Osteocyte (in vitro differentiated cells): Measurements from ENCODE around the gene METTL26. TPM values are rescaled to one million over a fixed set of nuclear protein-coding genes. Genes with fewer than 3 reads are reported as not detected.

Experiments used
- DNase-seq: peaks from one replicate; pipeline ENCODE4 v3.0.0; 2021; ENCODE audit warnings: mixed read lengths; ENCODE audit not compliant: unreplicated experiment; ENCODE audit errors: extremely low spot score
- H3K27ac Mint-ChIP-seq: one replicate; pipeline ENCODE4 v1.8.0; 2021; ENCODE audit warnings: mild to moderate bottlenecking, mixed read lengths; ENCODE audit not compliant: unreplicated experiment
- H3K27me3 Mint-ChIP-seq: one replicate; pipeline ENCODE4 v1.8.0; 2021; ENCODE audit warnings: mixed read lengths; ENCODE audit not compliant: unreplicated experiment
- H3K36me3 Mint-ChIP-seq: one replicate; pipeline ENCODE4 v1.8.0; 2021; ENCODE audit warnings: mixed read lengths; ENCODE audit not compliant: unreplicated experiment
- H3K4me1 Mint-ChIP-seq: one replicate; pipeline ENCODE4 v1.8.0; 2021; ENCODE audit warnings: mixed read lengths; ENCODE audit not compliant: unreplicated experiment
- H3K4me3 Mint-ChIP-seq: one replicate; pipeline ENCODE4 v1.8.0; 2021; ENCODE audit warnings: mild to moderate bottlenecking, moderate library complexity, mixed read lengths; ENCODE audit not compliant: unreplicated experiment
- H3K9me3 Mint-ChIP-seq: one replicate; pipeline ENCODE4 v1.8.0; 2021; ENCODE audit warnings: mixed read lengths; ENCODE audit not compliant: unreplicated experiment
- total RNA-seq: library from RNA; stranded (reverse); gene quantifications from 2 replicates; pipeline ENCODE4 v1.2.1, GENCODE V29; 2021
- TF ChIP-seq, protein P1 (sequence below): fragments of 200-600 bp; sonication (generic); IDR thresholded peaks from 2 replicates; pipeline ENCODE4 v1.5.0; 2021; ENCODE audit warnings: antibody characterized with exemption, mild to moderate bottlenecking, moderate library complexity

METTL26 gene
- total RNA-seq, 1 donor from 2014 or later: 69.8 TPM

- no peaks in the 10 kb centered on the region for H3K9me3 Mint-ChIP-seq
- H3K36me3 Mint-ChIP-seq: no peaks in the 10 kb centered on the region
- peak overlapping the region; percentile 76 for H3K4me3 Mint-ChIP-seq
- TF ChIP-seq, protein P1, sequence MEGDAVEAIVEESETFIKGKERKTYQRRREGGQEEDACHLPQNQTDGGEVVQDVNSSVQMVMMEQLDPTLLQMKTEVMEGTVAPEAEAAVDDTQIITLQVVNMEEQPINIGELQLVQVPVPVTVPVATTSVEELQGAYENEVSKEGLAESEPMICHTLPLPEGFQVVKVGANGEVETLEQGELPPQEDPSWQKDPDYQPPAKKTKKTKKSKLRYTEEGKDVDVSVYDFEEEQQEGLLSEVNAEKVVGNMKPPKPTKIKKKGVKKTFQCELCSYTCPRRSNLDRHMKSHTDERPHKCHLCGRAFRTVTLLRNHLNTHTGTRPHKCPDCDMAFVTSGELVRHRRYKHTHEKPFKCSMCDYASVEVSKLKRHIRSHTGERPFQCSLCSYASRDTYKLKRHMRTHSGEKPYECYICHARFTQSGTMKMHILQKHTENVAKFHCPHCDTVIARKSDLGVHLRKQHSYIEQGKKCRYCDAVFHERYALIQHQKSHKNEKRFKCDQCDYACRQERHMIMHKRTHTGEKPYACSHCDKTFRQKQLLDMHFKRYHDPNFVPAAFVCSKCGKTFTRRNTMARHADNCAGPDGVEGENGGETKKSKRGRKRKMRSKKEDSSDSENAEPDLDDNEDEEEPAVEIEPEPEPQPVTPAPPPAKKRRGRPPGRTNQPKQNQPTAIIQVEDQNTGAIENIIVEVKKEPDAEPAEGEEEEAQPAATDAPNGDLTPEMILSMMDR: peak; percentile 40
- no peaks in the 10 kb centered on the region for H3K27me3 Mint-ChIP-seq
- peaks cover 26% of the 10 kb centered on the region for H3K4me1 Mint-ChIP-seq
- no peak for DNase-seq
- H3K27ac Mint-ChIP-seq: peak overlapping the region; percentile 75
These were observed 12.1 kb upstream of the METTL26 start for GRCh38 chr16:648071-648780.

- H3K9me3 Mint-ChIP-seq: no peaks in the 10 kb centered on the region
- DNase-seq: no peak
- H3K27ac Mint-ChIP-seq: no peak overlapping the region
- no peaks in the 10 kb centered on the region for H3K27me3 Mint-ChIP-seq
- TF ChIP-seq, protein P1: no peak
- H3K4me1 Mint-ChIP-seq: peaks cover 31% of the 10 kb centered on the region
- no peak overlapping the region for H3K4me3 Mint-ChIP-seq
- H3K36me3 Mint-ChIP-seq: no peaks in the 10 kb centered on the region
These were observed 11.2 kb upstream of the METTL26 start for GRCh38 chr16:647173-647902.

DNA sequence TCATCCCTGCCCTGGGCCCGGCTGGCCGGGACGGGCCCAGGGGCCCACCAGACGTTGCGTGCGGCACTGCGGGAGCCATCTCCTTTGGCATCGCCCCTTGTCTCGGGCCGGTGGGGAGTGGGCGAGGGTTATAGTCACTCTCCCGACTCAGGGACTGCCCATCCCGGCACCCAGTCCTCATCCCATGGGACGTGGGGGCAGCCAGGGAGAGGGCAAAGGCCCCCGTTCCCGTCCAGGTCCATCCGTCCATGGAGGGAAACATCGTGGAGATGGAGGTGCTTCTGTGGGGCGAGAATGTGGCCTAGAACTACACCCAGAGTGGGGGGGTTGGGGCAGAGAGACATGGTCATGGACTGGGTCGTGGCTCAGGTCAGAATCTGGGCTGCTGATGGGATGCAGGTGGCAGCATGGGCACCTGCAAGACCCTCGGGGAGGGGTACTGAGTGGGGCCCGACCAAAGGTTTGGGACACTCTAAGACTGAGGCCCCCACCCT, 10.6 kb upstream of the METTL26 start:
- TF ChIP-seq, protein P1: no peak
- no peaks in the 10 kb centered on the region for H3K36me3 Mint-ChIP-seq
- no peaks in the 10 kb centered on the region for H3K27me3 Mint-ChIP-seq
- H3K4me1 Mint-ChIP-seq: peaks cover 31% of the 10 kb centered on the region
- no peak overlapping the region for H3K27ac Mint-ChIP-seq
- H3K9me3 Mint-ChIP-seq: no peaks in the 10 kb centered on the region
- no peak for DNase-seq
- no peak overlapping the region for H3K4me3 Mint-ChIP-seq

GRCh38 chr16:645852-646678, 10.0 kb upstream of the METTL26 start:
- Mint-ChIP-seq H3K27me3 (no peaks in the 10 kb centered on the region), H3K9me3 (no peaks in the 10 kb centered on the region), H3K36me3 (no peaks in the 10 kb centered on the region), H3K4me3 (no peak overlapping the region), H3K4me1 (peaks cover 31% of the 10 kb centered on the region), H3K27ac (no peak overlapping the region)
- no peak for DNase-seq
- TF ChIP-seq, protein P1: no peak
